NCI-H82 treated with DMSO at 0.1 percent for 48 hours (cell line): Measurements from ENCODE around the gene MYO6.
"Not testable (repeated sequence)": the region's sequence is repeated elsewhere in the genome, so short reads cannot be mapped to it uniquely, and the experiment has no call there.

ENCODE experiments used
- DNase-seq: peaks from one replicate; lab custom pipeline; 2025; ENCODE audit not compliant: unreplicated experiment; lab: John Stamatoyannopoulos, UW

The MYO6 gene

DNA sequence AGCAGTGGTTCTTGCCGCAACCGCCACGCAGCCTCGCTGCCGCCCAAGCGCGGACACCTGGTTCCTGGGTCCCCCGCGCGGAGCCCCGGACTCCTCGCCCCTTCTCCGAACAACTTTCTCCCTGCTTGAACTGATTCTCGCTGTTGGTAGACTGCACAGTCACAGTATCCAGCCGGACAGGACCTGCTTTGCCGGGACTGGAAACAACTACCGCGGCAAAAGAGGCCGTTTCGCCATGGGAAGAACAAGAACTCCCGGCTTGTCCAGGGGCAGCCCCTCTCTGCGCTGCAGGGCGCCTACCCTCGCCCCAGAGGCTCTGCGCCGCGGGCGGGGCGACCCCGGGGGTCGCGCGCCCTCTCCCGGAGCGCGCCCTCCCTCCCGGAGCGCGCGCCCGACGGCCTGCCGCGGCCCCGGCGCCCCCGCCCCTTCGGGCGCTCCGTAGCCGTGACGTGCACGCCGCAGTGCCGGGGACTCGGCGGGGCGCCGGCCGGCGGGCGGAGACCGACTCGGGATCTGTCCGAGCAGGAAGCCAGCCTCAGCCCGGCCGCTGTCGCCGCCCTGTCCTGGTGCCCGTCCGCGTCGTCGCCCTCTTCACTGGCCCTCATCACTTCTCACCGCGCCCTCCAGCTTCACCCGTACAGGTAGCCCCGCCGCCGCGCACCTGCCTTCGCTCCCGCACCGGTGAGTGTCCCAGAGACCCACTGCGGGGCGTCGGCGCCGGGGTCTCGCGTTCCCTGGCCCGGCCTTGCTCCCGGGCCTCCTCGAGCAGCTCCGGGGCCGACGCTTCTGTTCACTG is at the start of gene MYO6:
Gene MYO6, plus strand, starts transcription at position 497 of the 796 bp plus-strand sequence. CDS start 68,309 bp downstream, outside the sequence.
- peak; percentile 9 for DNase-seq

DNA sequence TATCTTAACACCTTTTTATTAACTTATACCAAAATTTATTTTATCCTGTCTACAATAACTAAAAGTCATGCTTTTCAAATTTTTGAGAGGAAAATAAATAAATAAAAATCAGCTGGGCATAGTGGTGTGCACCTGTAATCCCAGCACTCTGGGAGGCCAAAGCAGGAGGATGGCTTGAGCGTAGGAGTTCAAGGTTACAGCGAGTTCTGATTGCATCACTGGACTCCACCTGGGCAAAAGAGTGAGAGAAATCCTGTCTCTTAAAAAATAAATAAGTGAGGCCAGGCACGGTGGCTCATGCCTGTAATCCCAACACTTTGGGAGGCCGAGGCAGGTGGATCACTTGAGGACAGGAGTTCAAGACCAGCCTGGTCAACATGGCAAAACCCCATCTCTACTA is 40.7 kb upstream of the MYO6 start:
- not testable (repeated sequence) for DNase-seq

DNA sequence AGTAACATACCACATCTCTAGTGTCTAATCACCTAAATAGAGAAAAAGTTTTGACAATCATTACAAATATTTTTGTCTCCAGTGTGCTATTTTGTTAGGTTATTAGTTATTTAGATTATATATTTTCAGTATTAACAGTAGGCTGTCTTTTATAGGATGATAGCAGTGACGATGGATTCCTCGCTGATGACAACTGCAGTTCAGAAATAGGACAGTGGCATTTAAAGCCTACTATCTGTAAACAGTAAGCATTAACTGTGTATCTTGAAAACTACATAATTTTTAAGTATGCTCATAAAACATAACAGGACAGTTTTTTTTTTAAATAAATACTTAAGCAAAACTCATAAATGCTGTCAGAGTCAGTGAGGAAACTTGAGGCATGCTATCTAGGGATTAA is 37.9 kb upstream of the MYO6 start:
- no peak for DNase-seq

GRCh38 chr6:75719133-75719532 is 29.9 kb upstream of the MYO6 start:
- no peak for DNase-seq

GRCh38 chr6:75723382-75723781 is 25.7 kb upstream of the MYO6 start:
- DNase-seq: no peak

DNA sequence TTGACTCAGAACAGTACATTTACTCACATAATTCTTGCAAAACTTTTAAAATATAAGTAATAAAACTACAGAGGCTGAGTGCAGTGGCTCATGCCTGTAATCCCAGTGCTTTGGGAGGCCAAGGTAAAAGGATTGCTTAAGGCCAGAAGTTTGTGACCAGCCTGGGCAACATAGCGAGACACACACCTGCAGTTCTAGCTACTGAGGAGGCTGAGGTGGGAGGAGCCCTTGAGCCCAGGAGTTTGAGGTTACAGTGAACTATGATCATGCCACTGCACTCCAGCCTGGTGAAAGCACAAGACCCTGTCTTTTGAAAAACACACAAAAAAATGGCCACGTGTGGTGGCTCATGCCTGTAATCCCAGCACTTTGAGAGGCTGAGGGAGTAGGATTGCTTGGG is 21.8 kb upstream of the MYO6 start:
- DNase-seq: no peak

- not testable (repeated sequence) for DNase-seq
Observed at GRCh38 chr6:75731029-75731428, 18.0 kb upstream of the MYO6 start.

GRCh38 chr6:75735491-75736186 is 13.4 kb upstream of the MYO6 start:
- no peak for DNase-seq

- DNase-seq: no peak
Observed at GRCh38 chr6:75743971-75744370, 5.1 kb upstream of the MYO6 start.

DNA sequence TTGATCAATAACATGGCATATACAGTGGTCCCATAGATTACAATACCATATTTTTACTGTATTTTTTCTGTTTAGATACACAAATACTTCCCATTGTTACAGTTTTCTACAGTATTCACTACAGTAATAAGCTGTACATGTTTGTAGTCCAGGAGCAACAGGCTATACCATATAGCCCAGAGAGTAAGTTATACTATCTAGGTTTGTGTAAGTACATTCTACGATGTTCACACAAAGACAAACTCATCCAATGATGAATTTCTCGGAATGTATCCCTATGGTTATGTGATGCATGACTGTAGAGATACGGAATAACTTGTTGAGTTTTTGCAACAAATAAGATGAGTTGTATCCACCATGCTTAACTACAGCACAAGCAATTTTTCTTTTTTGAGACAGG is 3.6 kb upstream of the MYO6 start:
- no peak for DNase-seq

GRCh38 chr6:75746221-75746620 is 2.8 kb upstream of the MYO6 start:
- peak; percentile 96 for DNase-seq

GRCh38 chr6:75747152-75747992 is 1.7 kb upstream of the MYO6 start:
- peak; percentile 24 for DNase-seq

GRCh38 chr6:75748003-75748742 is 866 bp upstream of the MYO6 start:
- no peak for DNase-seq

GRCh38 chr6:75751443-75751842 is 2.4 kb downstream of the MYO6 start:
- DNase-seq: no peak

DNA sequence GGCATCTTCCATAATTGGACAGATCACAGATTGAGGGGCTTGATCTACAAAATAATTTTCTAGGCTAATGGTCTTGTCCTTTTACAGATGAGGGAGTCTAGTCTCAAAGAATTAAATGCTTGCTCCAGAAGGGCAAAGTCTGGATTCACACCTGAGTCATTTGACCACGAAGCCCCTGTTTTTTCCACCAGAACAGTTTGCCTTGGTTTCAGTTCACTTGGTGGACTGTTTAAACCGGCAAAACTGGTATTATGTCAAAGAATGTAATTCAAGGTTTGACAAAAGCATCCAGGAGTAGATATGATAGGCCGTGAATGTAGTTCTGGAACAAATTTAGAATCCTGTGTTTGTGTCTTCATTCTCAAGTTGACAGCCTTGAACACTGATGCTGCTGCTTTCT is 3.3 kb downstream of the MYO6 start:
- DNase-seq: no peak

DNA sequence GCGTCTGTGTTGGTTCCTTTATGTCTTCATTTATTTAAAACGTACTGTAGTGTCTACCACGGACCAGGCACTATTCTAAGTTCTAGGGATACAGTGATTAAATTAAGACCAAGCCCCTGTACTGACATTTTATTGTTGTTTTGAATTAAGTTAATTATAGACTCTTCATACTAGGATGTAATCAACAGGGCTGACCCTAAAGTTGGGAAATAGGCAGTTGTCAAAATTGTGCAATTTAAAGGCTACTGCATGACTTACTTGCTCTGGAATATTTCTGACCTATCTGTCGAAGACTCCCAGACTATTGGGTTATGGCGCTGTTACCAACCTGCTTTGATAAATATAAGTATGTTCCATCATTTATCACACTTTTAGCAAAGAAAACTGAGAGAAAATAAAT is 6.7 kb downstream of the MYO6 start:
- DNase-seq: no peak

- DNase-seq: no peak
Observed at GRCh38 chr6:75757295-75757694, 8.3 kb downstream of the MYO6 start.

- no peak for DNase-seq
Observed at GRCh38 chr6:75758061-75758460, 9.0 kb downstream of the MYO6 start.

DNA sequence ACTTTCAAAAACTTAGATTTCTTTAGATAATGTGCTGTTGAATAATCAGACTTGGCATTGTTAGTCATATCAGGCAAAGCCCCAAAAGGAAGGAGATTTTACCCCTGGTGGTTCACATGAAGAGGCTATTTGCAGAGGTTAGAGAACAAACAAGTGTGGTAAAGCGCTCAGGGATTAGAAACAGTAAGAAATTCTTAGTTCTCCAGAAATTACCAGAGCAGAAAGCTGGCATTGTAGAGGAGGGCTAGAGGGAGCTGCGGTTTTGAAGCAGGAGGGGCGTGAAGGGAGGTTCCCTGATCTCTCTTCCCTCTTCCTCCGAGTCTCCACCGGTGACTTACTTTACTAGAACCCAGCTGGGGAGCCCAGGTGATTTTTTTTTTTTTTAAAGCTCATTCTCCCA is 10.2 kb downstream of the MYO6 start:
- no peak for DNase-seq

GRCh38 chr6:75760320-75760719 is 11.3 kb downstream of the MYO6 start:
- no peak for DNase-seq

GRCh38 chr6:75761489-75761888 is 12.4 kb downstream of the MYO6 start:
- no peak for DNase-seq
